Adipose tissue (tissue), 3 donors: Measurements from ENCODE around the gene CAB39. TPM values are rescaled to one million over a fixed set of nuclear protein-coding genes. Genes with fewer than 3 reads are reported as not detected.

Experiments
- H3K27ac ChIP-seq: one replicate; pipeline ENCODE4 v1.5.1; 2013; ENCODE audit warnings: low read depth, low read length
- WGBS, 3 donors: extraction: QIAGEN DNeasy Blood & Tissue Kit; methylation state at CpG; one replicate each; pipeline ENCODE4 v1.1.7; 2013; 5-methylcytosine and 5-hydroxymethylcytosine counted together
- polyA plus RNA-seq, 3 donors: library from polyadenylated mRNA; stranded (reverse); fragments of 200-250 nt; gene quantifications; one replicate each; pipeline ENCODE4 v1.2.3, GENCODE V29; 2013
- donor health status: healthy with polysubstance abuse.
- donor health status: Bipolar disorder and iron deficiency.
- donor health status: healthy.

CAB39 gene
- polyA plus RNA-seq, 3 donors, result 12.3 to 40.7 (median 37.3) TPM

DNA sequence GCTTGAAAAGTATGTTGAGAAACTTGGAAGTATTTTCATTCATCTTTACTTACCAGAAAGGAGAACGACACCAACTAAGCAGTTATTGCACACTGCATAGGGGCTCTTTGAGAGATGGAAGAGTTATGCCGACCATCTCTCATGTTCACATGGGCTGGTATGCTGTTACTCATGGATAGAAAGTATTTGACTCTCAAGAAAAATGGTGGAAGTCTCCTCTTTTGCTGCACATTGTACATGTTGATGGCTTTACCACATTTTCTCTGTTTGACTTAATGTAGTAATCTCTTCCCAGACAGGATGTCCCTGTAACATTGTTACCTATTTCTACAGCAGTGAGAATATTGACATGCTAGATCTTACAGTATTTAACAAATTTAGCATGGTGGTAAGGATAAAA lies 23.2 kb downstream of the CAB39 start:
- 67 to 90% (median 84%) methylated on average over 2 of the region's 2 CpGs for WGBS, 3 donors

DNA sequence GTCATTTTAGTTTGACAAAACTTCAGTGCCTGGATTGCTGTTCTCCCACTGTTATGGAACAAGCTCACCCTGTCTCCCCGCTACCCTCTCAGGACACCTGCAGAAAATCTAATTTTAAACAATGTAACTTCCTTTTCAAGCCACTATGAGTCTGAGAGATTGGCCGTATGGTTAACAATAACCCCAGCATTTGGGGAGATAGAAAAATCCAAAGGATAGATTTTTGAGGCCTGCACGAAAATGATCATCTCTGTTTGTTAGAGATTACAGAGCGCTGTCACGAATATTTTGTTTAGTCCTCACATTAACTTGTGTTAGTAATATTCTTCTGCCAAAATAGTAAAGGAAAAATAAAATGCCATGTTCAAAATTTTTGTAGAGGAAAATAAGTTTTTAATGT lies 24.7 kb downstream of the CAB39 start:
- no peak overlapping the region for H3K27ac ChIP-seq
- WGBS, 3 donors, result 67 to 78% (median 74%) methylated on average over 5 of the region's 5 CpGs

More for the DNA sequence above, 23.2 kb downstream of the CAB39 start:
- no peak overlapping the region for H3K27ac ChIP-seq

DNA sequence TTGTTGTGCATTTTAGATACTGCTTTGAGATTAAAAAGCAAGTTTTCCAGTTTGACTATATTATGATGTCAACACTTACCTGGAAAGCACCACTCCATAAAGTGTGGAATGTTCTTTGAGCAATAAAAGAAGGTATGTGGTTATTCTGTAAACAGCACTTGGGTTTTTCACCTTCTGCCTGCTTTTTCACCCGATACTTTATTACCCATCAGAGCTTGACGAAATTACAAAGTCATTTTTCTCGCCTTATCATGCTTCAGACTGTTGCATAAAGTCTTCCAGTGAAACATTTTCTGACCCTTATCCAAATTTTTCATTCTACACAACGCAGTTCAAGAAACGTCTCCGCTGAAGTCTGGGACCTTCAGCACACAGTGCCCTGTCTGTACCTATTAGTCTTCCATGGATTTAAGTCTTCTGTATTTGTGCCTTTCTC lies 25.2 kb downstream of the CAB39 start:
- H3K27ac ChIP-seq, result no peak overlapping the region
- 22 to 51% (median 49%) methylated on average over 6 of the region's 6 CpGs for WGBS, 3 donors

DNA sequence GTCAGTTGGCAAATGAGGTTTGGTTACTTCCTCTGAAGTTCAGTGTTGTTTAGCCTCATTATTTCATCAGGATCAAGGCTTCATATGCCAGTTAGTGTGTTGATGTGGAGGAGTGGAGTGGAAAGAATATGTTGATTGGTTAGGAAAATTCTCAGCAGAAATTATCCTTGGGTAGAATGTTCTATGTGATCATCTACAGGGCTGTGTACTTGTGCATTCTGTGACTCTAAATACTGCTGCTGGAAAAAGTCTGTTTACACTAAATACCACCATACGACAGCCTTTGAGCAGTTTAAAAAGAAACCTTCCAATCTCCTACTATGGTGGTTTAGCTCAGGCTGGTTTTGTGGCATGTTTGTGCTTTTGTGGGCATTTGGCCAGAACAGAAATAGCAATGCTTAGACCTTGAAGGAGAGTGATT lies 25.8 kb downstream of the CAB39 start:
- 23 to 43% (median 42%) methylated on average over 1 of the region's 1 CpG for WGBS, 3 donors
- H3K27ac ChIP-seq, result no peak overlapping the region

DNA sequence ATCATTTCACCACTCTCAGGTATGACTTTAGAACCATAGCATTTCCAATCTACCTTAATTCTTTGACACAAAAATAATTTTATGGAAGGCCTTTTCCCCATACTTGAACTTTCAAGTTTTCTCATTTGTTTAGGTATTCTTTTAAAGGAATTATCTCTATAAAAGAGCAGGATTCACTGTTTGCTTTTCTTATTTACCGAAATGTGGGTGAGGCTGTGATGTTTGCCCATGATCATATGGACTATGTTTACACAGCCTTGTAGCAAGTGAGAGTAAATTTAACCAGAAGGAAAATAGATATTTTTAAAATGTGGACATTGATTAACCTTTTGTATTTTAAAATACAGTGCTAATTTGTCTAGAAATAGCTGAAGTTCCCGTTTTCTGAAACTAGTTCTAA lies 26.3 kb downstream of the CAB39 start:
- 27 to 87% (median 79%) methylated on average over 2 of the region's 2 CpGs for WGBS, 3 donors
- no peak overlapping the region for H3K27ac ChIP-seq

DNA sequence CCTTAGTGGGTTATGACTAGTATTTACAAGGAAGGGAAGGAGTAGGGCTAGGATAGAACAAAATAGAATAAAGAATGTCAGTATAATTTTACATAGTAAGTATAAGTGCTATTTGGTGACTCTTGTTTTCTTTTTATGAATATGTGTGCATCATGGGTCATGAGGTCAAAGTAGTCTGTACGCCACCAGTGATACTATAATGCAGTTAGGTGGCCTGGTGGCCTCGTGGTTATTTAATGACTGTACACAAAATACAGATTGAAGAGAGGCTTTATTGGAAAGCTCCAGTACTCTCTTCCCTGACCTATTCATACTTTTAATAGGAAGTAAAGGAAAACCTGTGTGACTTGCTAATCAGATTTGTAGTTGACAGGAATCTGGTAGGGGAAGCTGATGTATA lies 27.3 kb downstream of the CAB39 start:
- 74 to 91% (median 88%) methylated on average over 2 of the region's 2 CpGs for WGBS, 3 donors
- no peak overlapping the region for H3K27ac ChIP-seq

DNA sequence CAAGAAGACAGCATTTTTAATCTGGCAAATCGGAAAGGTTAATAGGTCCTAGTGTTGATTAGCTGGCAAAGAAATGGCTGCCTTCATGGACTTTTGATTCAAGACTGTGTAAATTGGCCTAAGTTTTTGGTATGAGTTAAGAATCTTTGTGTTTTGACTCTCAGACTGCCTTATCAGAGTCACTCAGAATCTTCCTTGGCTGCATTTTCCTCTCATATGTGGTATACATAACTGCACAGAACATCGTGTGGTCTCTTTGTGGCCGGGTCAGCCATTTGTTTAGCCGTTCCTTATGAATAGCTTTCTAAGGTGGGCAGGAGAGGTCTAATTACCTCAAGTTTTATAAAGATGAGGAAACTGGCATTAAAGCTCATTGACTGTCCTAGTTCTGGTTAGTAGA lies 30.1 kb downstream of the CAB39 start:
- 92 to 97% (median 94%) methylated on average over 4 of the region's 4 CpGs for WGBS, 3 donors
- no peak overlapping the region for H3K27ac ChIP-seq

DNA sequence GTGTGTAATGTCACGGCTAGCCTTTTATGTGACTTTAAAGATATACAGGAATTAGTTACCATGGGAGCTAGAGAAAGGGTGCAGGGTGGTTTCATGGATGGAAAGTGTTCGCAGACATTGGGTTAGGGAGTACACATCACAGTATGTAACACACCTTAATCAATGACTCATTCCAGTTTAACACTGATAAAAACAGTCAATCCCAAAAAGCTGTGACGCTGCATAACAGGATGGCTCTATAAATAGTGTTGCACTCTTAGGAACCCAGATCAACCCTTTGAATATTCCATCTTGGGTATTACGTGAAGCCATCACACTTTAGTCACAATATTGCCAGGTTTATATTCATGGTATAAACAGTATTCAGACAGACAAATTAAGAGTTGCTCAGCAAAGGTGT lies 33.6 kb downstream of the CAB39 start:
- WGBS, 3 donors, result 86 to 96% (median 91%) methylated on average over 4 of the region's 4 CpGs

DNA sequence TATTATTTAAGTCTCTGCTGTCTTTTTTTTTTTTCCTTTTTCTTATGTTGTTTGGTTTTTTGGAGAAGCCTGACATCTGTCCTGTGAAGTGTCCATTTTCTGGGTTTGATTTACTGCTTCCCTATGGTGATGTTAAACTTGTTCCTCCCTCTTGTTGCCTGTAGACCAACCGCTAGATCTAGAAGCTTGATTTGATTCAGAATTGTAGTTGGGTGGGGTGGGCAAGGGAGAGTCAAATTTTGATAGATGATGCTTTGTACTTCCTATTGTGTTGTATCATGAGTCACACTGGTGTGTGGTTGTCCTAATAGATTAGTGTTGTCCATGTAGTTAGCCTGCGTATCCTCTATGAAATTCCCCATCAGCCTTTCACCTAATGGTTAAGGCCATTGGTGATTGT lies 35.4 kb downstream of the CAB39 start:
- 76 to 100% (median 93%) methylated on average over 2 of the region's 2 CpGs for WGBS, 3 donors
- no peak overlapping the region for H3K27ac ChIP-seq

More for the DNA sequence above, 33.6 kb downstream of the CAB39 start:
- no peak overlapping the region for H3K27ac ChIP-seq

DNA sequence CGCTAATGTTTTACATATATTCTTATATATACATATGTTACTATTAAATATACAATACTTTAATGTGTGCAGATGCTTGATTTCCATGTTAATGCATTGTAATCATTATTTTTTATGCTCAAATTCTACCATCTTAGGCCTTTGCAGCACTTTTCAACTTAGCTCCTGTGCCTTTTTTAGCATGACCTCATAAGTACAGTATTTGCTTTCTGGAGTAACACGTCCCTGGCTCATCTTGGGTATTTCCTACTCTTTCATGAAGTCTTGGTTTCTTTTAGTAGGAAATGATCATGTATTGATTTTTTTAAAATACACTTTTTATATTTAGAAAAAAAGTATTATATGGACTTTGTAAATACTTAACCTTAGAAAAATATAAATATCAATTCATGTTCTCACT lies 36.5 kb downstream of the CAB39 start:
- WGBS, 3 donors, result 24 to 80% (median 72%) methylated on average over 2 of the region's 2 CpGs
- no peak overlapping the region for H3K27ac ChIP-seq

DNA sequence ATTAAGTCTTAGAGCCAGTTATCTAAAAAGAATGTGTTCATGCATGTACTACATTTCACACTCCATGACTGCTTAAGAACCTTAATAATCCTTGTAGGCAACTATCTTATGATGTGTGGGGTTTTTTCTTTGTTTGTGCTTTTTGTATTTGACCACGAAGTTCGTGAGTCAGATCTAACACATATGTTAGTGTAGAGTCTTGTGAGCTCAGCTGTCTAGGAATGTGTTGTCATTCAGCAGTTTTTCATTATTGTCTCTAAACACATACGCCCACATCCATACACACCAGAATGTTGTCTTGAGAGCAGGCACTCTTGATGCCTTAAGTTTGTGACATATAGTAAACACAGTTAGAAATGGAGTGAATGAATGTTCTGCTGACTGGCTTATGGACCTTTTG lies 38.4 kb downstream of the CAB39 start:
- 75 to 84% (median 78%) methylated on average over 3 of the region's 3 CpGs for WGBS, 3 donors
- H3K27ac ChIP-seq, result no peak overlapping the region

DNA sequence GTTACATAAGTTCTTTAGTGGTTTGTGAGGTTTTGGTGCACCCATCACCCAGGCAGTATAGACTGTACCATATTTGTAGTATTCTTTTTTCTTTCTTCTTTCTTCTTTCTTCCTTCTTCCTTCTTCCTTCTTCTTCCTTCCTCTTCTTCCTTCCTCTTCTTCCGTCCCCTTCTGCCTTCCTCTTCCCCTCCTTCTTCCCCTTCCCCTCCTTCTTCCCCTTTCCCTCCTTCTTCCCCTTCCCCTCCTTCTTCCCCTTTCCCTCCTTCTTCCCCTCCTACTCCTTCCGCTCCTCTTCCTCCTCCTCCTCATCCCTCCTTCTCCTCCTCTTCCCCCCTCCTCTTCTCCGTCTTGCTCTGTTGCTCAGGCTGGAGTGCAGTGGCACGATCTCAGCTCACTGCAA lies 41.6 kb downstream of the CAB39 start:
- no peak overlapping the region for H3K27ac ChIP-seq
- 65 to 92% (median 77%) methylated on average over 4 of the region's 4 CpGs for WGBS, 3 donors

DNA sequence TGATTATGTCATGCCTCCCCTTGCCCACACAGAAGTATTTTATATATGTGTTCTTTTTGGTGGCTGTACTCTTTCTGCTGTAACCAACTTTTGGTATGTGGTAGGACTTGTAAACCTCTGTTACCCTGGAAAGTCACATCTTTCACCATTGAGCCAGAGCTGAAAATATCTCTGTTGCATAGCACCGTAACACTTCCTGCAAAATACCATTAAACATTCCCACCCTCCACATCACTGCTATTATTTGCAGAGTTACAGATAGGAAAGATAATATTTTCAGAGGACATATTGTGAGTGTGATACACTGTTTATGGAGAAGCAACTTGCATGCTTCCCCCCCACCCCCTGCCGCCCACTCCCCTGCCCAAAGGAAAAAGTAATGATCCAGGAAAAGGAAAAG lies 44.8 kb downstream of the CAB39 start:
- no peak overlapping the region for H3K27ac ChIP-seq

DNA sequence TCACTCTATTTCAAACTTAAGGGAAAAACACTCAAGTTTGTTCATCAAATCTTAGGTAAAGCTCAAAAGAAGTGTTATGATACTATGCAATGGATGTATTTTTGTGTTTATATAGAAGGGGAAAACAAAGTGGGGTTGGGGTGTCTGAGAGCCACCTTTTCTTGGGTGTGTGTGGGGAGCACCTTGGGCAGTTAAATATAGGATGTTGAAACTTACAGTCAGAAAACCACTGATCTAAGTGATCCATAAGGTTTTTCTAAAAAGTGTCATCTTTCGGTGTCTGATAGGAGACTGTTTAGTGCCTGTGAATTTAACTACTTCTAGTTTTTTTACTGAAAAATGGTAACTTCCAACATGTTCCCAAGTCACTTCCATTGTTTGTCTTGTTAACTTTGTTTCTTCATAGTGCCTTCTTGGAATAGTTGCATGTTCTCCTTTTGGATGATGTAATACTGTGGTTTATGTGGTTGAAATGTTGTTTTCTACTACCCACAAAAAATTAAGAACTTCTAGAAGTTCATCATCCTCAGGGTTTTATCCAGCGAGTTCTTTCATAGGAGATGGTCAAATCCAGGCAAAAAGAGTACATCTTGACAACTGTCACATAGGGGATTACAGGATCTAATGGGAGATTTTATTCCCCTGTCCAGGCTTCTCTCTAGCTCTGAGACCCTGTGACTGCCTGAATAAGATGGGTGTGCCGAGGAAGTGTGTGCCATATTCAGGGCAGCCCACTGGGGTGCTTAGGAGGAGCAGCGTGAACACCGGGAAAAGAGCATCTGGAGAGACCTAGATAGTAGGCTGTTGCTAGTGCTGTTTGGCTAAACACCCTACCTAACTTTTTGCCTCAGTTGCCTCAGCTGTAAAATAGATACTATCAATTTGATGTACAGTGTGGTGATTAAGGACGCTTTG lies 46.2 kb downstream of the CAB39 start:
- no peak overlapping the region for H3K27ac ChIP-seq
- WGBS, 3 donors, result 66 to 75% (median 70%) methylated on average over 6 of the region's 6 CpGs

More for the DNA sequence above, 44.8 kb downstream of the CAB39 start:
- WGBS, 3 donors, result 62 to 82% (median 68%) methylated on average over 2 of the region's 2 CpGs

DNA sequence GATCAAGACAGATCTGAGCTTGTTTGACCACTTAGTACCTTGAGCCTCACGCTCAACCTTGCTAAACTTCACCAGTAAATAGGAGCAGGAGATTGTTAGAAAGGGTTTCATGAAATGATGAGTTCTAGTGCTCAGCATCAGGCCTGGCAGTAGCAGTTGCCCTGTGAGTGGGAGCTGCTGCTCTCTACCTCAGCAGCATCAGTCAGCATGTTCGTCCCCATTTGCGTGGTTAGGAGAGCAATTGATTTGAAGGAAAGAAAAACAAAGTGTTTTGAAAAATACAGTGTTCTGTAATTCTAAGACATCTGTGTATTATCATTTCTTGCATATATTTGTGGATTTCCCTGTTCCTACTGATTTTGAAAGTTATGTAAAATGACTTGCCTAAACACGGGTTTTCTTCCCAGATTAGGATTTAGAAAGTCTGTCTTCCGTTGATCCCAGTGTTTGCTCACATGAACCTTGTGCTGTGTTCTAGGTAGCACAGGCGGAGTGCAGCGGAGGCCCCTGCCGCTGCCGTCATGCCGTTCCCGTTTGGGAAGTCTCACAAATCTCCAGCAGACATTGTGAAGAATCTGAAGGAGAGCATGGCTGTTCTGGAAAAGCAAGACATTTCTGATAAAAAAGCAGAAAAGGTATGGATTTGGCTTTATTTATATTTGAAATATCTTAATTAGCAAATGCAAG lies 47.0 kb downstream of the CAB39 start:
- H3K27ac ChIP-seq, result no peak overlapping the region
- 80 to 82% (median 80%) methylated on average over 11 of the region's 11 CpGs for WGBS, 3 donors

DNA sequence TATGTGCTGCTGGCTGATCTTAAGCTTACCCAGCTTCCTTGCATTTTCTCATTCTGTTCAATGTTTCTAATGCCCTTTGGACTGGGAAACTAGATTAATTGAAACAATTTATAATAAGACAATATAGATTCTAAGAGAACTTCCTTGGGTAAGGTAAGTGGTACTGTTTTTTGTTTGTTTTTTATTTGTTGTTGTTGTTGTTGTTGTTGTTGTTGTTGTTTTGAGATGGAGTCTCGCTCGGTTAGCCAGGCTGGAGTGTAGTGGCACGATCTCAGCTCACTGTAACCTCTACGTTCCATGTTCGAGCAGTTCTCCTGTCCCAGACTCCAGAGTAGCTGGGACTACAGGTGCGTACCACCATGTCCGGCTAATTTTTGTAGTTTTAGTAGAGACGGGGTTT lies 49.1 kb downstream of the CAB39 start:
- 97 to 98% (median 98%) methylated on average over 8 of the region's 8 CpGs for WGBS, 3 donors
- H3K27ac ChIP-seq, result no peak overlapping the region

DNA sequence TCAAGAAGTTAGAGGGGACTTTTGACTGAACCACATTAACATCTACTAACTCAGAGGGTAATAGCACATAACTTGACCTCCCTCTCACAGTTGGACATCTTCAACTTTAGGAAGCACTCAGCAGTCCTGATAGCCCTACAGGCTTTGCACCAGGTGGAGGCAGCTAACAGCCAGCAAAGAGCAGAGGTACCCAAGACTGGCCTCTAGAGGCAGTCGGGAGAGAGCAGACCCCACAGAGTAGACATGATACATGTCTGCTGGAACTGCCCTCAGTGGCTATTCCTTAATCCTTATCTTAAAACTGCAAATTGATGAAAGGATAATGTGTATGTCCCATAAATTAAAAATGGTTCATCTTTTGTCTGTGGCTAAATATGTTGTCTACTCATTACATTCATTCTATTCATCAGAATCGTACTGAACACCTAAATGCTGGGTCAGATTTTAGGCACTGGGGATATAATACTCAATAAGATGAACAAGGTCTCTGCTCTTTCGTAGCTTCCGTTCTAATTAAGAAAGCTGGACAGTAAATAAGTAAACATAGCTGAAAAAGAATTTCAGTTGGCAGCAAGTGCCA lies 49.8 kb downstream of the CAB39 start:
- no peak overlapping the region for H3K27ac ChIP-seq
- 81 to 92% (median 83%) methylated on average over 4 of the region's 4 CpGs for WGBS, 3 donors

DNA sequence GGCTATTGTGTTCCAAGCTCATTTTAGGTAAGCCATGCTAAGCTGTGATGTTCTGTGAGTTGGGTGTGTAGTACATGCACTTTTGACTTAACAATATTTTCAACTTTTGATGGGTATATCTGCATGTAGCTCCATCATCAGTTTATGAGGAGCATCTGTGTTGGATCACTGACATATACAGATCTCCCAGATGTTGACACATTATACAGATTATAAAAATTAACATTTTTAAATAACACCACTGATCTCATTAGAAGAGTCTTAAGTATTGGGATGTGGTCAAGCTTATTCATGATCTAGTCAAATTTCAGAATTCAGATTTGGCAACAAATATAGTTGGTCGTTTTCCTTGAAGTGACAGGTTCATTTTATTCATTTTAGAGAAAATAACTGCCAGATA lies 51.7 kb downstream of the CAB39 start:
- 90 to 97% (median 92%) methylated on average over 1 of the region's 1 CpG for WGBS, 3 donors

DNA sequence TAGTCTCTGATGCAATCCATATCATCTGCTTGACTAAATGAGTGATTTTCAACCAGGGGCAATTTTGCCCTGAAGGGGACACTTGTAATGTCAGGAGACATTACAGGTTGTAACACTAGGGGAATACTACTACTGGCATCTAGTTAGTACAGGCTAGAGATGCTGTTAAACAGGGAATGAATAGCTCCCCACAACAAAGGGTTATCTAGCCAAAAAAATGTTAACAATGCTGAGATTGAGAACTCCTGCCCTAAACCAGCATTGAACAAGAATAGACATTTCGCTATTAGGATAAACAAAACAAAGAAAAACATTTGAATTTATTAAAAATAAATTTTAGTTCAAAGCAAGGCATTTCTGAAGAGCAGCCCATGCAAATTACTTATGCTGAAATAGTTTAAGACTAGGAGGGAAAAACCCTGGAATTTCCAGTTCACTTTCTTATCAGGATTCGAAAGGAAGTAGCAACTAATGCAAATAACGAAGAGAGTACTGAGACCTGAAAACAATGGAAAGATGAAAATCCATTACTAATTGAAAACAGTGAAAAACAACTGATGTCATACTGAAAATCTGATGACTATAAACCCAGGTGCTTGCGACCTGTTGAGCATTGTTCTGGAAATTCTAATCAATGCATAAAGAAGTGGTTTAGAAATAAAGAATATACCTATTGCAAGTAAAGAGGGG lies 53.1 kb downstream of the CAB39 start:
- 55 to 86% (median 80%) methylated on average over 4 of the region's 4 CpGs for WGBS, 3 donors
- no peak overlapping the region for H3K27ac ChIP-seq

More for the DNA sequence above, 51.7 kb downstream of the CAB39 start:
- no peak overlapping the region for H3K27ac ChIP-seq
